Measurements from ENCODE around the gene TK2. TPM values are rescaled to one million over a fixed set of nuclear protein-coding genes. Genes with fewer than 3 reads are reported as not detected.
A peak's percentile ranks its signal among the peaks of the same experiment; 100 is the strongest.
"Not testable (repeated sequence)": the region's sequence is repeated elsewhere in the genome, so short reads cannot be mapped to it uniquely, and the experiment has no call there.

The TK2 gene
- total RNA-seq, 1 experiment from 2014 or later: 16.0 TPM

DNA sequence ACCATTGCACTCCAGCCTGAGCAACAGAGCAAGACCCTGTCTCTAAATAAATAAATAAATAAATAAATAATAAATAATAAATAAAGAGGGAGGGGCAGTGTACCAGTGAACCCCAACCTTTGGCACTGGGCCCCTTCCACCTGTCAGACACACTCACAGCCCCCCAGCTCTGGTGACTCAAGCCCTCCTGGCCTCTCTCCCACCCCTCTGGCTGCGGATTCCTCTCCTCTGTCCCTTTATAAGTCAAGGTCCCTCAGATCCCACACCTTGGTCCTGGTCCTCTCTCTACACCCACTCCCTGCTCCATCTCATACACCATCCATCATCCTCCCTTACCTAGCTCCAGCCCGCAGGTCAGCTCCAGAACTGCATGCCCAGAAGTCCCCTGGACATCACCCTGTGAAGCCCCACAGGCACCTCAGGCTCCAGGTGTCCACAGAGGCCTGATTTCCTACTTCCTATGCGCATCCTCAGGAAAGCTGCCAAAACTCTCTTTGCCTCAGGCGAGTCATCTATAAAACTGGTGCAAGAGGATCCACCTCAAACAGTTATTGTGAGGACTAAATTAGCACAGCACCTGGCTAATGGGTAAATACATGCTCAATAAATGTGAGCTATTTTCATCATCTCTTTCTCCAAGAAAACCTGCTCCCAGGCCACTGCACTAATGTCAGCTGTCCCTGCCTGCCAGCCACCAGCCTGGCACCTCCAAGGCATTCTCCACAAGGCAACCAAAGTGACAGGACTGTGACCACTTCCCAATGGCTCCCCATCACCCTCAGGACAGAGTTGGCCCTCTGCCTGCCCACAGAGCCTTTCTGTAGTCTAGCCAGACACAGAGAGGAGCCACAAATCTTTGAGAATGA lies 76.0 kb downstream of the TK2 start:
- no peak overlapping the region for H3K27ac ChIP-seq
- no peaks in the 10 kb centered on the region for H3K9me3 ChIP-seq (replicated peaks)
- H3K36me3 ChIP-seq: no peaks in the 10 kb centered on the region
- peaks cover 74% of the 10 kb centered on the region for H3K4me1 ChIP-seq
- peak; percentile 29 to 56 for DNase-seq
- no peaks in the 10 kb centered on the region for H3K27me3 ChIP-seq
- H3K4me3 ChIP-seq: no peak overlapping the region

DNA sequence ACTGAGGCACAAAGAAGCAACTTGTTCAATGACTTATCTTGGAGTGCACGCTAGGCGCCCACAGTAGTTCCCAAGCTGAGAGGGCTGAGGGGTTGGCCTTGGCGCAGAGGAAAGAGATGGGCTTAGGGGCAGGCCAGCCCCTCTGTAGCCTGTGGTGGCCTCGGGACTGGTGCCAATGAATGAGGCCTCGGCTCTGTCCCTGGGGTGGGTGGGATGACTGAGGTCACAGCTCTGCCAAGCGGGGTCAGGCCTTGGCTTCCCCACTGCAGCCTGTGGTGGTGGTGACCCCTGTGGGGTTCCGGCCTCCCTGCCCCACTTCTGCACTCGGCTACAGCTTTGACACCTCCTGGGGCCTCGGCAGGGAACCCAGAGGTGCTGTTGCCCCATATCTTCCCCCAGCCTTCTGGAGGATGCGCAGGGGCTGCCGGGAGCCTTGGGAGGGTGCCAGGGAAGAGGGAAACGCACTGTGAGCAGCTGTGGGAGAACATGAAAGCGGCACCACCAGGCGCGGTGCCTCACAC lies 76.8 kb downstream of the TK2 start:
- H3K27me3 ChIP-seq: no peaks in the 10 kb centered on the region
- peaks cover 66% of the 10 kb centered on the region for H3K4me1 ChIP-seq
- no peak overlapping the region for H3K4me3 ChIP-seq
- no peak overlapping the region for H3K27ac ChIP-seq
- DNase-seq: peak; percentile 64 to 71
- H3K36me3 ChIP-seq: no peaks in the 10 kb centered on the region
- no peaks in the 10 kb centered on the region for H3K9me3 ChIP-seq (replicated peaks)

DNA sequence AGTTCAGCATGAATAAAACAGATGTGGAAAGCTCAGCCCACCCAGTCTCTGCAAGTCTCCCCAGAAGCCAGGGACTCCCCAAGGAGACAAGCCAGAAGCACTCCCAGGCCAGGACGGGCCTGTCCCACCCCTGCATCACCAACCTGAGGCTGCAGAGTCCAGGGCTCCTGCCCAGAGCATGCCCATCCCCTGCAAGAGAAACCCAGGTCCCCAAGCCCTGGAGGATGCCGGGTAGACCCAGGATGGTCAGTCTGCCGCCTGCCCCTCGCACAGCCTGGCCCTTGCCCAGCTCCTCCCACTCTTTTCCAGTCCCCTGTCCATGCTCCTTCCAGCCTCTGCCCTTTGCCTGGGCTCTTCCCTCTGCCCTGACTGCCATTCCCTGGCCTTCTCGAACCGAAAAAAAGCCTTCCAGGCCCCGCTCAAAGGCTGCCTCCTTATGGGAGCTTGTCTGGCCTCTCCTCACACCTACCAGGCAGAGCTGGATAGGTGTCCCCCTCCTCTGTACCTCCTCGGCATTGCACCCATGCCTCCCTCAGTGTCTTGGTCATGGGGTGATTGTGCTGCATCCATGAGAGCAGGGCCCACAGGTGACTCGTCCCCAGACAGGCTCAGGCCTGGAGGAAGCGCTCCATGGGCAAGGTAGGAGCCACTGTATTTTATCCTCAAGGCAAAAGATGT lies 78.1 kb downstream of the TK2 start:
- H3K36me3 ChIP-seq: no peaks in the 10 kb centered on the region
- DNase-seq: no peak
- H3K27me3 ChIP-seq: no peaks in the 10 kb centered on the region
- H3K4me3 ChIP-seq: no peak overlapping the region
- H3K9me3 ChIP-seq (replicated peaks): no peaks in the 10 kb centered on the region
- peak overlapping the region; percentile 93 for H3K27ac ChIP-seq
- peaks cover 53% of the 10 kb centered on the region for H3K4me1 ChIP-seq

DNA sequence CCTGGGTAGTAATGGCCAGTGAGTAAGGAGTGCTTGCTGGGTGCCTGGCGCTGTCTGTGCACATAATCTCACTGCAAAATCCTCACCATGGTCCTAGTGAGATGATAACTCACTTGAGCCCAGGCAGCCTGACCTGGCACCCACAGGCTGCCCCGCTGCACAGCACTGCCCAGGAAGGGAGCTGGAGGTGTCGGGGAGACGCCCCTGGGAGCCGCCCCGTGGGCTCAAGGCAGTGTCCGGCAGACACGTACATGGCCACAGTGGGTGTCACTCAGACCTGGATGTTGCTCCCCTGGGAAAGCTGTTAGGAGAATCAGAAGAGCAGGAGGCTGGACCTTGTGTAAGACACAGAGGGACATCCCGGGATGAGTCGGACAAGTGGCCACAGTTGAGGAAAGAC lies 78.7 kb downstream of the TK2 start:
- H3K36me3 ChIP-seq: no peaks in the 10 kb centered on the region
- DNase-seq: peak in 1 of 2 experiments; percentile 32
- H3K27ac ChIP-seq: peak overlapping the region; percentile 93
- H3K27me3 ChIP-seq: no peaks in the 10 kb centered on the region
- no peaks in the 10 kb centered on the region for H3K9me3 ChIP-seq (replicated peaks)
- H3K4me3 ChIP-seq: no peak overlapping the region
- peaks cover 48% of the 10 kb centered on the region for H3K4me1 ChIP-seq

DNA sequence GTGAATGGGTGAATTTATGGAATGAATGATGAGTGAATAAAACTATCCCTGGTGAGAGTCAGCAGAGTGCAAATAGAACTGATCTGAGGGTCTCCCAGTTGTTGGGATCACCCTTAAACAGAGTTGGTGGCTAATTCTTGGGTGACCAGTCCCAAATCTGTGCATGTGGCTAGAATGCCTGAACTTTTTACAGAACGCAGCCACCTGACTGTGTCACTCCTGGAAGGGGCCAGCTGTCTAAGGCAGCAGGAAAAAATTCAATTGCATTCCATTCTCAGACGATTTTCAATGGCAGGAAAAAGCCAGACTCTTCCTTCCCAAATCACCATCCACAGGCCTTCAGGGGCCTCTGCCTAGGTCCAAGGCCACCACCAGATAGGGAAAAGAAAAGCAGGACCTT lies 79.4 kb downstream of the TK2 start:
- Histone ChIP-seq H3K36me3 (no peaks in the 10 kb centered on the region), H3K27me3 (no peaks in the 10 kb centered on the region), H3K4me1 (peaks cover 45% of the 10 kb centered on the region), H3K27ac (peak overlapping the region; percentile 93), H3K9me3 (replicated peaks) (no peaks in the 10 kb centered on the region), H3K4me3 (no peak overlapping the region)
- peak; percentile 88 to 94 for DNase-seq

DNA sequence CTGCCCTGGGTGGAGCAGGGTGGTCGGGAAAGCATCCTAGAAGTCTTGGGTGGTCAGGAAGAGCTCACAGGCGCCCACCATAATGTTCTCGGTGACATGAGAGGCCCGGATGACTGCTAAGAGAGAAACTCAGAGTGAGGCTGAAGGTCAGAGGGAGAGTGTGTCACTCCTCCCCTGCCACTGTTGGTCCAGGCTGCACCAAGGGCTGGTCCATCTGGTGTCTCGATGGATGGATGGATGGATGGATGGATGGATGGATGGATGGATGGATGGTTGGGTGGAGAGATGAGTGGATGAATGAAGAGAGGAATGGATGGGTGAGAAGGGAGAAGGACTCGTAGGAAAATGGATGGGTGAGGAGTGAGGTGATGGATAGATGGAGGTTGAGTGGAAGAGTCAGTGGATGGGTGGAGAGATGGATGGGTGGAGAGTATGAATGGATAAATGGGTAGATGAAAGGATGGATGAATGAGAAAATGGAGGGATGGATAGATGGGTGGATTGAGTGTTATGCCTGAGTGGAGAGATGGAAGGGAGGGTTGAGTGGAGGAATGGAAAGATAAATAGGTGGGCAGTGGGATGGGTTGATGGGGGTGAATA lies 79.9 kb downstream of the TK2 start:
- H3K4me3 ChIP-seq: no peak overlapping the region
- H3K27me3 ChIP-seq: no peaks in the 10 kb centered on the region
- peak overlapping the region; percentile 93 for H3K27ac ChIP-seq
- H3K4me1 ChIP-seq: peaks cover 40% of the 10 kb centered on the region
- H3K36me3 ChIP-seq: no peaks in the 10 kb centered on the region
- H3K9me3 ChIP-seq (replicated peaks): no peaks in the 10 kb centered on the region
- no peak for DNase-seq

DNA sequence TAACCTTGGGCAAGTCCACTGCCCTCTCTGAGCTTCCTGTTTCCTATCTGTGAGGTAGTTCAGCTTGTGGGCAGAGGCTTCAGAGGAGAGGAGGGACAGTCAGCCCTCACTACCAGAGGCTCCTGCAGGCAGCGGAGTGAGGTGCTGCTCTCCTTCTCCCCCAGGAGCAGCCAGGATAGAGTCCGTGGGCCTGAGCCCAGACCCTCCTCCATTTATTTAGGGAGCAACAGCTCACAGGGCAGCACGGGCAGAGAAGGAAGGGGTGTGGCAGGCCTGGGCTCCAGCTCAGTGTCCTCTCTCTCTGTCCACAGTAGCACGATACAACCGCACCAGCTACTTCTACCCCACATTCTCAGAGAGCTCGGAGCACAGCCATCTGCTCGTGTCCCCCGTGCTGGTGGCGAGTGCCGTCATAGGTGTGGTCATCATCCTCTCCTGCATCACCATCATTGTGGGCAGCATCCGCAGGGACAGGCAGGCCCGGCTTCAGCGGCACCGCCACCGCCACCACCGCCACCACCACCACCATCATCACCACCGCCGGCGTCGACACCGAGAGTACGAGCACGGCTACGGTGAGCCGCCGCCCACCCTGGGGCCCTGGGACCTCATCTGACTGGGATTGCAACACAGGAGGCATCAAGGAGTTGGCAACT lies 80.5 kb downstream of the TK2 start:
- no peak overlapping the region for H3K4me3 ChIP-seq
- H3K9me3 ChIP-seq (replicated peaks): no peaks in the 10 kb centered on the region
- peaks cover 38% of the 10 kb centered on the region for H3K4me1 ChIP-seq
- H3K36me3 ChIP-seq: no peaks in the 10 kb centered on the region
- H3K27me3 ChIP-seq: no peaks in the 10 kb centered on the region
- no peak for DNase-seq
- no peak overlapping the region for H3K27ac ChIP-seq

DNA sequence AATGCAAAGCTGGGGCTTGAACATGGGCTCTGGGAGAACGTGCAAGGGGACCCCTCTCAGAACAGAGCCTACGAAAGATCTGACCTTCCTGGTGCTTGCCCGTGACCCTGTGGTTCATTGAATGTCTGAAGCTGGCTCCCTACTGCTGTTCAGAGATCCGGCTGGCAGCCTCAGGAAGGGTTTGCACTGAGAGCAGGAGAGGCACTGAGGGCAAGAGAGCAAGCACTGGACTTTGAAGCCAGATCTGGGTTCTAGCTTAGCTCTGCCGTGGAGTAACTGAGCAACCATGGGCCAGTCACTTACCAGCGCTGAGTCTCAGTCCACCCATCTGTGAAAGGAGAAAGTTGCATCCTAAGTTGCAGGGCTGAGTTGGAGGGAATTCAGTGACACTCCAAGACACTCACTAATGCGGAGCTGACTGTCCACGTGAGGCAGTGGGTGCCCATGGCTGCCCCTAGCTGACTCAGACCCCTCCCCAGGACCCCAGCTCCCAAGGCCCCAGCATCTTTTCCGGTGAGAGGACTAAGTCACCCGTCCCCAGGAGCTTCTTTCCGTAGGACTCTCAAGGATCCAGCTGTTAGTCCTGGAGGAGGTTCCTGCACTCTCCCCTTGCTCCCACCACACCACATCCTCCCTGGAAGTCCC lies 81.5 kb downstream of the TK2 start:
- Histone ChIP-seq H3K27me3 (no peaks in the 10 kb centered on the region), H3K36me3 (no peaks in the 10 kb centered on the region), H3K4me1 (peaks cover 29% of the 10 kb centered on the region), H3K4me3 (no peak overlapping the region), H3K9me3 (replicated peaks) (no peaks in the 10 kb centered on the region), H3K27ac (no peak overlapping the region)
- no peak for DNase-seq

DNA sequence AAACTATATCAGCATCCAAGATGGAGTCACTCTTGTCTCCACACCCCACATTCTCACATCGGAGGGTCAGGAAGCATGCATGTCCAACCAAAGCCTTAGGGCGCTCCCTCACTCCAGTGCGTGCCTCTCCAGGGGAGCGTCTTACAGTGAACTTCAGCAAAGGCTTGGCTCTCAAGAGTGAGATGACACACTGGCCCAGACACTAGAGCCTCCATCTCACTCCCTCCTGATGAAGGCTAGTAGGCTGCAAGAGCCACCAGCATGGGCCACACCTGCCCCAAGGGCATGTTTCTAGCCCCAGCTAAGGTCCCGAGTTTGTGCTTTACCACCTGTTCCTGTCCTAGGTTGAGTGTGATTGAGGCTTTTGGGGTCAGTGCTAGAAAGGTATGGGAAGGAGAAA lies 82.3 kb downstream of the TK2 start:
- DNase-seq: no peak
- no peak overlapping the region for H3K4me3 ChIP-seq
- H3K9me3 ChIP-seq (replicated peaks): 0 out of 2 replicates have a peak, but pooled peaks cover 5% of the 10 kb centered on the region
- H3K27ac ChIP-seq: no peak overlapping the region
- no peaks in the 10 kb centered on the region for H3K36me3 ChIP-seq
- no peaks in the 10 kb centered on the region for H3K27me3 ChIP-seq
- peaks cover 22% of the 10 kb centered on the region for H3K4me1 ChIP-seq

DNA sequence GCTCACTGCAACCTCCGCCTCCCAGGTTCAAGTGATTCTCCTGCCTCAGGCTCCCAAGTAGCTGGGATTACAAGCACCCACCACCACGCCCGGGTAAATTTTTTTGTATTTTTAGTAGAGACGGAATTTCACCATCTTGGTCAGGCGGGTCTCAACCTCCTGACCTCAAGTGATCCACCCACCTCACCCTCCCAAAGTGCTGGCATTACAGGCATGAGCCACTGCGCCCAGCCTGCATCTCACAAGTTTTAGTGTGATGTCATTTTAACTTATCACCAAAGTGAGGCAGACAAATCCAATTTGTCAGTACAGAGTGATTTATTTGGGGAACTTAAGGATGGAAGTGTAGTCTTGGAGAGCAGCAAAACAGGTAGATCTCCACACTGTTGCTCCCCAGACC lies 83.3 kb downstream of the TK2 start:
- DNase-seq: not testable (repeated sequence)
- H3K4me1 ChIP-seq: peaks cover 18% of the 10 kb centered on the region

DNA sequence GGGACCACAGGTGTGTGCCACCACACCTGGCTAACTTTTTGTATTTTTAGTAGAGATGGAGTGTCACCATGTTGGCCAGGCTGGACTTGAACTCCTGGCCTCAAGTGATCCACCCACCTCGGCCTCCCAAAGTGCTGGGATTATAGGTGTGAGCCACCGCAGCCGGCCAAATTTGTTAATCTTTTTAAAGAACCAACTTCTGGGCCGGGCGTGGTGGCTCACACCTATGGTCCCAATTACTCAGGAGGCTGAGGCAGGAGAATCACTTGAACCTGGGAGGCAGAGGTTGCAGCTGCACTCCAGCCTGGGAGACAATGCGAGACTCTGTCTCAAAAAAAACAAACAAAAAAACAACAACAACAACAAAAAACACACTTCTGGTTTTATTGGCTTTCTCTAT lies 84.0 kb downstream of the TK2 start:
- H3K9me3 ChIP-seq (replicated peaks); H3K36me3 ChIP-seq; H3K27me3 ChIP-seq; DNase-seq; H3K27ac ChIP-seq; H3K4me3 ChIP-seq: not testable (repeated sequence)
- peaks cover 11% of the 10 kb centered on the region for H3K4me1 ChIP-seq

More for the DNA sequence above, 83.3 kb downstream of the TK2 start:
- not testable (repeated sequence) for H3K27ac ChIP-seq; H3K9me3 ChIP-seq (replicated peaks); H3K4me3 ChIP-seq; H3K27me3 ChIP-seq; H3K36me3 ChIP-seq

DNA sequence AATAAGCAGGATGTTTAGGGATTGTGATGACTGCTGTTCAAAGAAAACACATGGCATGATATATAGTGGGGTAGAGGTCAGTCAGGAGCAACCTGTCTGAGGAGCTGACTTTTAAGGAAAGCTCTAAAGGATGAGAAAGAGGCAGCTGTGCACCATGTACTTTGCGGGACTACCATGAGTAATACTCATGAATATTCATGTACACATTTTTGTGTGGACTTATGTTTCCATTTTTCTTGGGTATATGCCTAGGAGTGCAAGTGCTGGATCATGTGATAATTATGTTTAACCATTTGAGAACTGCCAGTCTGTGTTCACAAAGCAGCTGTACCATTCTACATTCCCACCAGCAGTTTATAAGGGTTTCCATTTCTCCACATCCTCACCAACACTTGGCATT lies 87.0 kb downstream of the TK2 start:
- H3K27ac ChIP-seq: no peak overlapping the region
- DNase-seq: peak in 1 of 2 experiments; percentile 31
- no peaks in the 10 kb centered on the region for H3K4me1 ChIP-seq
- no peaks in the 10 kb centered on the region for H3K27me3 ChIP-seq
- 0 out of 2 replicates have a peak, but pooled peaks cover 5% of the 10 kb centered on the region for H3K9me3 ChIP-seq (replicated peaks)
- H3K4me3 ChIP-seq: no peak overlapping the region
- no peaks in the 10 kb centered on the region for H3K36me3 ChIP-seq

DNA sequence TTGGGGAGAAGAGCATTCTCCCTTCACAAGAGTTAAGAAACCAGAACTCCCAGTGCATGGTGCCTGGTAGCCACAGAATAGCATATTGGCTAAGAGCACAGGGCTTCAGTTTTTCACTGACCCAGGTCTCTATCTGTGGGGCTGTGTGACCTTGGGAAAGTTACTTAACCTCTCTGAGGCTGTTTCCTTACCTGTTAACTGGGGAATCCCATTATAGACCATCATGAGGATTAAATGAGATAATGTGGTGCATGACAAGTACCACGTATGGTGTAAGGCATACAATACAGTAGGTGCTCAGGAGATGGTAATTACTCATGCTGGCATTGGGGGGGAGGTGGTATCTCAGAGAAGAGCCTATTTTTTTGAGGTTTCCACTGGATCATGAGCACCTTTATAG lies 89.2 kb downstream of the TK2 start:
- H3K9me3 ChIP-seq (replicated peaks): 0 out of 2 replicates have a peak, but pooled peaks cover 5% of the 10 kb centered on the region
- no peak overlapping the region for H3K27ac ChIP-seq
- H3K27me3 ChIP-seq: no peaks in the 10 kb centered on the region; the same call in 1 of the 2 replicates
- H3K36me3 ChIP-seq: no peaks in the 10 kb centered on the region
- no peaks in the 10 kb centered on the region for H3K4me1 ChIP-seq
- no peak for DNase-seq
- H3K4me3 ChIP-seq: no peak overlapping the region

DNA sequence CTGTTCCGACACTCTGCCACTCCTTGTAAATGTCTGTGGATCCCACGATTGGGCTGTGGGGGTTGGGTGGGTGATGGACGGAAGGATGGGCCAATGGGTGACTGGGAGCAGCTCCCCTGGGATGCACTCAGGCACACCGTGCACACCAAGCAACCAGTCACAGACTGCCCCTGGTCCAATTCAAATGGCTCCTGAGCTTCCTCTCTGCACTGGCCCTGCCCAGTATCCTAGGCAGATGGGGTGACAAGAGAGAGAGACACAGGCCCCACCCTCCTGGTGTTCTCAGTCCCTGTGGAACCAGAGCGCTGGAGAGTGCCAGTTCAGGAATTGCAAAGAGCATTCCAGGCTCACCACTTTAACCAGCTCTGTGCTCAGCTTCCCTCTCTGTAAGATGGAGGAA lies 90.0 kb downstream of the TK2 start:
- H3K36me3 ChIP-seq: no peaks in the 10 kb centered on the region
- no peaks in the 10 kb centered on the region; the same call in 1 of the 2 replicates for H3K27me3 ChIP-seq
- no peak overlapping the region for H3K27ac ChIP-seq
- 0 out of 2 replicates have a peak, but pooled peaks cover 5% of the 10 kb centered on the region for H3K9me3 ChIP-seq (replicated peaks)
- DNase-seq: no peak
- H3K4me3 ChIP-seq: no peak overlapping the region
- no peaks in the 10 kb centered on the region for H3K4me1 ChIP-seq
